ENCODE results near the gene RRAS2.

The RRAS2 gene

DNA sequence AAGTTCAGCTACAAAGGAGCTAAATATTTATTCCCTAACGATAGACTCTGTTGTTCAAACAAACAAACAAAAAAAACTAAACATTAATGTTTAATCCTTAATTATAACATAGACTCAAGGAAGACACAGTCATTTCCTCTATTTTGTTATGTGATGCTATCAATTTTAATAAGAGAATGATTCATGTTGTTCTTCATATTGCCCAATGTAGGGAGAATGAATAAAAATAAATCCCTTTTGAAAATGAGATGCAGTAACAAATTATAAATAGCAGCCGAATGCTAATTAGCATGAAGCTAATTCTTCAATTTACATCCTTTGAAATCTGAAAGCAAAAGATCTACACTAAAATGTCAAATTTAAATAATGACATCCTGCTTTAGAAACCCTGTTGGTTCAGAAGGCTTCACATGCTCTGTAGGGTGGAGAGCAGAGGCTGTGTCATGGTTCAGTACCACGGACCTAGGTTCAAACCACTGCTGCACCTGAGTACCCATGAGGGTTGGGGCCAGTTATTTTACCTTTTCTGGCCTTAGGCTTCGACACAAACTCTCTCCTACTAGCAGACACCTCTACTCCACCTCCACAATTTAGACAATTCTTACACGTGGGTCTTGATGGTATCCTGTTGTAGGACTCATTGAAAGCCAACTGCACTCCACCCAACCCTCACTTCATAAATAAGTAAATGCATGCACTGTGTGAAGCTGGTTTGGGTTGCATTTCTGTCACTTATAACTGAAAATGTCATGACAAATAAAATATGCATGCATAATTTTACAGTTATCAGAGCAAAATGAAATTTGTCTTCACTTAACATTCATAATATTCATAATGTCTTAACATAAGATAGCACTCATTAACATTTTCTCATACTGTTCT is 89.0 kb downstream of the RRAS2 start:
- no peak overlapping the region for H3K9ac ChIP-seq (ENCODE audit: insufficient read length, low read depth)
- H3K4me3 ChIP-seq (ENCODE audit: insufficient read length, low read depth), result no peak overlapping the region
- H3K9me3 ChIP-seq (ENCODE audit: insufficient read depth, low read length), result no peaks in the 10 kb centered on the region
- no peak for DNase-seq (ENCODE audit: low read depth, low spot score)
- no peaks in the 10 kb centered on the region for H3K27me3 ChIP-seq (ENCODE audit: insufficient read depth, insufficient read length)
- no peaks in the 10 kb centered on the region for H3K4me1 ChIP-seq (ENCODE audit: insufficient read depth, insufficient read length)
- TF ChIP-seq SUZ12 (IDR thresholded peaks at IDR 0.05; ENCODE audit: extremely low read depth, insufficient read depth, insufficient read length) (no peak), YY1 (IDR thresholded peaks at IDR 0.05; ENCODE audit: insufficient read depth, insufficient read length) (no peak), ZNF274 (IDR thresholded peaks at IDR 0.05; ENCODE audit: low read depth, low read length) (no peak)
- peaks cover 17% of the 10 kb centered on the region for H3K36me3 ChIP-seq (ENCODE audit: insufficient read depth, insufficient read length, low read length)

- peaks cover 15% of the 10 kb centered on the region for H3K36me3 ChIP-seq (ENCODE audit: insufficient read depth, insufficient read length, low read length)
- no peak overlapping the region for H3K9ac ChIP-seq (ENCODE audit: insufficient read length, low read depth)
- no peak overlapping the region for H3K4me3 ChIP-seq (ENCODE audit: insufficient read length, low read depth)
- no peak for TF ChIP-seq YY1 (IDR thresholded peaks at IDR 0.05; ENCODE audit: insufficient read depth, insufficient read length)
- TF ChIP-seq SUZ12 (IDR thresholded peaks at IDR 0.05; ENCODE audit: extremely low read depth, insufficient read depth, insufficient read length), result no peak
- no peak for TF ChIP-seq ZNF274 (IDR thresholded peaks at IDR 0.05; ENCODE audit: low read depth, low read length)
- H3K9me3 ChIP-seq (ENCODE audit: insufficient read depth, low read length), result no peaks in the 10 kb centered on the region
- H3K4me1 ChIP-seq (ENCODE audit: insufficient read depth, insufficient read length), result no peaks in the 10 kb centered on the region
- DNase-seq (ENCODE audit: low read depth, low spot score), result no peak
- no peaks in the 10 kb centered on the region for H3K27me3 ChIP-seq (ENCODE audit: insufficient read depth, insufficient read length)
Measured at GRCh38 chr11:14267861-14268635, 90.9 kb downstream of the RRAS2 start.

- H3K9ac ChIP-seq (ENCODE audit: insufficient read length, low read depth), result no peak overlapping the region
- peaks cover 15% of the 10 kb centered on the region for H3K36me3 ChIP-seq (ENCODE audit: insufficient read depth, insufficient read length, low read length)
- no peaks in the 10 kb centered on the region for H3K4me1 ChIP-seq (ENCODE audit: insufficient read depth, insufficient read length)
- TF ChIP-seq SUZ12 (IDR thresholded peaks at IDR 0.05; ENCODE audit: extremely low read depth, insufficient read depth, insufficient read length) (no peak), ZNF274 (IDR thresholded peaks at IDR 0.05; ENCODE audit: low read depth, low read length) (no peak), YY1 (IDR thresholded peaks at IDR 0.05; ENCODE audit: insufficient read depth, insufficient read length) (no peak)
- H3K9me3 ChIP-seq (ENCODE audit: insufficient read depth, low read length), result no peaks in the 10 kb centered on the region
- H3K27me3 ChIP-seq (ENCODE audit: insufficient read depth, insufficient read length), result no peaks in the 10 kb centered on the region
- no peak for DNase-seq (ENCODE audit: low read depth, low spot score)
- no peak overlapping the region for H3K4me3 ChIP-seq (ENCODE audit: insufficient read length, low read depth)
Measured at GRCh38 chr11:14266622-14267021, 92.4 kb downstream of the RRAS2 start.

DNA sequence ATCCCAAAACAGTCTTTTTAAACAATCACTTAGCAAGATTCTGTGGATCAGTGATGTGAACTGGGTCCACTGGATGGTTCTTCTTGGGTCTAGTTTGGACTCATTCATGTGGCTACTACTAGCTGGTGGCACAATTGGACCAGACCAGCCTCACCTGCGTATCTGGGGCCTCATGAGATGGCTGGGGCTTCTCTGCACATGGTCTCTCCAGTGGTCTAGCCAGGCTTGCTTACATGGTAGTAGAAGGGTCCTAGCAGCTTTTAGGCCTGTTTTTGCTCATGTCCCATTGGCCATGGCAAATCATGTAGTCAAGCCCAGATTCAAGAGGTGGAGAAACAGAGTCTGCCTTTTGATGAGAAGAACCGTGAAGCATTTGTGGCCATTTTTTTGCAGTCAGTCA is 94.0 kb downstream of the RRAS2 start:
- Histone ChIP-seq H3K4me1 (ENCODE audit: insufficient read depth, insufficient read length) (no peaks in the 10 kb centered on the region), H3K9ac (ENCODE audit: insufficient read length, low read depth) (no peak overlapping the region), H3K27me3 (ENCODE audit: insufficient read depth, insufficient read length) (no peaks in the 10 kb centered on the region), H3K4me3 (ENCODE audit: insufficient read length, low read depth) (no peak overlapping the region), H3K36me3 (ENCODE audit: insufficient read depth, insufficient read length, low read length) (peaks cover 15% of the 10 kb centered on the region), H3K9me3 (ENCODE audit: insufficient read depth, low read length) (no peaks in the 10 kb centered on the region)
- no peak for TF ChIP-seq SUZ12 (IDR thresholded peaks at IDR 0.05; ENCODE audit: extremely low read depth, insufficient read depth, insufficient read length)
- TF ChIP-seq ZNF274 (IDR thresholded peaks at IDR 0.05; ENCODE audit: low read depth, low read length), result no peak
- no peak for TF ChIP-seq YY1 (IDR thresholded peaks at IDR 0.05; ENCODE audit: insufficient read depth, insufficient read length)
- DNase-seq (ENCODE audit: low read depth, low spot score), result no peak

GRCh38 chr11:14262271-14262846 is 96.6 kb downstream of the RRAS2 start:
- TF ChIP-seq ZNF274 (IDR thresholded peaks at IDR 0.05; ENCODE audit: low read depth, low read length) (no peak), YY1 (IDR thresholded peaks at IDR 0.05; ENCODE audit: insufficient read depth, insufficient read length) (no peak), SUZ12 (IDR thresholded peaks at IDR 0.05; ENCODE audit: extremely low read depth, insufficient read depth, insufficient read length) (no peak)
- H3K27me3 ChIP-seq (ENCODE audit: insufficient read depth, insufficient read length), result no peaks in the 10 kb centered on the region
- H3K9ac ChIP-seq (ENCODE audit: insufficient read length, low read depth), result no peak overlapping the region
- H3K4me1 ChIP-seq (ENCODE audit: insufficient read depth, insufficient read length), result peaks cover 2% of the 10 kb centered on the region
- no peak for DNase-seq (ENCODE audit: low read depth, low spot score)
- H3K36me3 ChIP-seq (ENCODE audit: insufficient read depth, insufficient read length, low read length), result peaks cover 15% of the 10 kb centered on the region
- H3K9me3 ChIP-seq (ENCODE audit: insufficient read depth, low read length), result no peaks in the 10 kb centered on the region
- H3K4me3 ChIP-seq (ENCODE audit: insufficient read length, low read depth), result no peak overlapping the region

DNA sequence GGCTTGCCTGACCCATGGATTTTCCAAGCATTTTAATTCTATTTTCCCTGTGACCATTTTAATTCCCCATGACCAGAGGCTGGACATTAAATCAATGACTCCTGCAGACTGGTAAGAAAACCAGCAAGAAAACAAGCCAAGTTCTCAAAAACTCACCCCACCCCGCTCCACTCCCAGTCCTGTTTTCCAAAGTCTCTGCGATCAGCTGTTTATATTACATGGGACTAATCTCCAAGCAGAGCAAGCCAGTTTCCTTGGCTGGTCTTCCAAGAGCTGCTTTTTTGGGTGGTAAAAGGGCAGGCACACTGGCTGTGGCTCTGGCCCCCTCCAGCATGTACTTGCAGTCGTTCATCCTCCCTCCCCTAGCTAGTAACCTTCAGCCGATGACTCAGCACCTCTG is 97.9 kb downstream of the RRAS2 start:
- no peaks in the 10 kb centered on the region for H3K9me3 ChIP-seq (ENCODE audit: insufficient read depth, low read length)
- H3K27me3 ChIP-seq (ENCODE audit: insufficient read depth, insufficient read length), result no peaks in the 10 kb centered on the region
- no peak for DNase-seq (ENCODE audit: low read depth, low spot score)
- peaks cover 2% of the 10 kb centered on the region for H3K4me1 ChIP-seq (ENCODE audit: insufficient read depth, insufficient read length)
- H3K4me3 ChIP-seq (ENCODE audit: insufficient read length, low read depth), result no peak overlapping the region
- TF ChIP-seq ZNF274 (IDR thresholded peaks at IDR 0.05; ENCODE audit: low read depth, low read length) (no peak), YY1 (IDR thresholded peaks at IDR 0.05; ENCODE audit: insufficient read depth, insufficient read length) (no peak), SUZ12 (IDR thresholded peaks at IDR 0.05; ENCODE audit: extremely low read depth, insufficient read depth, insufficient read length) (no peak)
- no peak overlapping the region for H3K9ac ChIP-seq (ENCODE audit: insufficient read length, low read depth)
- H3K36me3 ChIP-seq (ENCODE audit: insufficient read depth, insufficient read length, low read length), result peaks cover 12% of the 10 kb centered on the region

DNA sequence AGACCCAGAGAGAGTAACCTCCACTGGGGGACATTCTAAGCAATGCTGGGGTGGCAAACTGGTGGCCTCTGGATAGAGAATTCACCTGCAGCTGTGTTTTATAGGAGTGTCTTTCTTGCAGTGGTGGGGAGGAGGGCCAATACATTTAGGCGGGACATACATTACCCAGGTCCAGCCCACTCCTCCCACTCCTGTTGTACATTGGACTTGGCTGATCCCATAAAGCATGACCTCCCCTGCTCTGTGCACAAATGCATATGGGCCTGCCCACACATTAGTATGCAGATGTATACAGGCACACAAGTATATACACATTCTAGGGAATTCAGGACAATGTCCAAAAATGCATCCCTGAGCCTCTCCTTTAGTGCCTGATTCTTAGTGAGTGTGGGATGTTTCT is 99.1 kb downstream of the RRAS2 start:
- Histone ChIP-seq H3K36me3 (ENCODE audit: insufficient read depth, insufficient read length, low read length) (peaks cover under 1% of the 10 kb centered on the region), H3K9ac (ENCODE audit: insufficient read length, low read depth) (no peak overlapping the region), H3K27me3 (ENCODE audit: insufficient read depth, insufficient read length) (no peaks in the 10 kb centered on the region), H3K9me3 (ENCODE audit: insufficient read depth, low read length) (no peaks in the 10 kb centered on the region), H3K4me1 (ENCODE audit: insufficient read depth, insufficient read length) (peaks cover 2% of the 10 kb centered on the region), H3K4me3 (ENCODE audit: insufficient read length, low read depth) (no peak overlapping the region)
- no peak for DNase-seq (ENCODE audit: low read depth, low spot score)
- TF ChIP-seq ZNF274 (IDR thresholded peaks at IDR 0.05; ENCODE audit: low read depth, low read length), result no peak
- no peak for TF ChIP-seq YY1 (IDR thresholded peaks at IDR 0.05; ENCODE audit: insufficient read depth, insufficient read length)
- no peak for TF ChIP-seq SUZ12 (IDR thresholded peaks at IDR 0.05; ENCODE audit: extremely low read depth, insufficient read depth, insufficient read length)

Measured in NT2/D1 (cell line).